ENCODE measurements around the gene ANKMY1. TPM values are rescaled to one million over a fixed set of nuclear protein-coding genes. Genes with fewer than 3 reads are reported as not detected.
A peak's percentile ranks its signal among the peaks of the same experiment; 100 is the strongest.

The ANKMY1 gene, protein sequence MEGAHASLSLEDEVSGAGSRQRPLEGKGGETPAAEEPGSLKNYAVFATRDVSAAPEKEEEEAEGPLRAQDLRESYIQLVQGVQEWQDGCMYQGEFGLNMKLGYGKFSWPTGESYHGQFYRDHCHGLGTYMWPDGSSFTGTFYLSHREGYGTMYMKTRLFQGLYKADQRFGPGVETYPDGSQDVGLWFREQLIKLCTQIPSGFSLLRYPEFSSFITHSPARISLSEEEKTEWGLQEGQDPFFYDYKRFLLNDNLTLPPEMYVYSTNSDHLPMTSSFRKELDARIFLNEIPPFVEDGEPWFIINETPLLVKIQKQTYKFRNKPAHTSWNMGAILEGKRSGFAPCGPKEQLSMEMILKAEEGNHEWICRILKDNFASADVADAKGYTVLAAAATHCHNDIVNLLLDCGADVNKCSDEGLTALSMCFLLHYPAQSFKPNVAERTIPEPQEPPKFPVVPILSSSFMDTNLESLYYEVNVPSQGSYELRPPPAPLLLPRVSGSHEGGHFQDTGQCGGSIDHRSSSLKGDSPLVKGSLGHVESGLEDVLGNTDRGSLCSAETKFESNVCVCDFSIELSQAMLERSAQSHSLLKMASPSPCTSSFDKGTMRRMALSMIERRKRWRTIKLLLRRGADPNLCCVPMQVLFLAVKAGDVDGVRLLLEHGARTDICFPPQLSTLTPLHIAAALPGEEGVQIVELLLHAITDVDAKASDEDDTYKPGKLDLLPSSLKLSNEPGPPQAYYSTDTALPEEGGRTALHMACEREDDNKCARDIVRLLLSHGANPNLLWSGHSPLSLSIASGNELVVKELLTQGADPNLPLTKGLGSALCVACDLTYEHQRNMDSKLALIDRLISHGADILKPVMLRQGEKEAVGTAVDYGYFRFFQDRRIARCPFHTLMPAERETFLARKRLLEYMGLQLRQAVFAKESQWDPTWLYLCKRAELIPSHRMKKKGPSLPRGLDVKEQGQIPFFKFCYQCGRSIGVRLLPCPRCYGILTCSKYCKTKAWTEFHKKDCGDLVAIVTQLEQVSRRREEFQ
- 5.5 TPM for polyA plus RNA-seq (2013, experiment 1 of 2; ENCODE audit: insufficient read length)
- polyA plus RNA-seq (2013, experiment 2 of 2; ENCODE audit: insufficient read length): 5.4 TPM

GRCh38 chr2:240557808-240558207 lies at the start of gene ANKMY1:
Gene ANKMY1, minus strand, starts transcription at chr2:240557988. Its CDS starts 653 bp downstream, at chr2:240557335.
- DNase-seq: peak; percentile 67

DNA sequence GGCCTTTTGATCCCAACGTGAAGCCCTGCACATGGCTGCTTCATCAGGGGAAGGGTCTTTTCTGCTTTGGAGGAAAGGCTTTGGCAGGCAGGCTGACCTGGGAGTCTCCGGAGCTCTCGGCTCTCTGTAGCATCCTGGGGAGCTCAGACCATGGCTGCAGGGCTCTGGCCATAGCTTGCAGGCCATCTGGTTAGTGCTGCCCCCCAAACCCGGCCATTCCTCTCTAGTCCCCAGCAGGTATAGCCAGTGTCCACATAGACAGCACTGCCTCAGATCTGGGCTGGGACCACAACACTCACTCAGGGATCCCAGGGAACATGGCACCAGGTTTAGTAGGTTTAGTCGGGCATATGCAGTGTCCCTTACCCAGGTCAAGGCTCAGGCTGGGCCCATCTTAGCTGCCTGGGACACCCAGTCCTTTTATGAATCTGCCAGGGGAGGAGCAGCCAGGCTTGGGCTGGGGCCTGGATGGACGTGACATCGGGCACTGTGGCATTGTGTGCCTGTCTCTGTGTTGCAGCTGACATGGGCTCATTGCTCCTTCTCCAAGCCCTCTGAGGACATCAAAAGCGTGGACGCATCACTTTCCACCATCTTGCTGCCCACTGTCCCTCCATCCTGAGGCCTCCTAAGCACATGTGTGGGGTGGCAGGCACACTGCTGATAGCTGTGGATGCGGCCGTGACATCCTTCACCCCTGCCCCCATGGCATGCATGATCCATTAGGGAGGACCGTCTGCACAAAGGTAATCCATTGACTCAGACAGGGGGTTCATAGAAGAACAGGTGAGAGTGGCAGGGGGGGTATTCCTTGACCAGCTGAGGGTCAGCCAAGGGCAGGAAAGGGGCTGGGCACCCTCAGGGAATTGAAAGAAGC lies 48.3 kb upstream of the ANKMY1 start:
- no peak for DNase-seq

- DNase-seq: no peak
Measured at GRCh38 chr2:240604939-240605716, 47.3 kb upstream of the ANKMY1 start.

GRCh38 chr2:240604291-240604938 lies 46.6 kb upstream of the ANKMY1 start:
- no peak for DNase-seq

DNA sequence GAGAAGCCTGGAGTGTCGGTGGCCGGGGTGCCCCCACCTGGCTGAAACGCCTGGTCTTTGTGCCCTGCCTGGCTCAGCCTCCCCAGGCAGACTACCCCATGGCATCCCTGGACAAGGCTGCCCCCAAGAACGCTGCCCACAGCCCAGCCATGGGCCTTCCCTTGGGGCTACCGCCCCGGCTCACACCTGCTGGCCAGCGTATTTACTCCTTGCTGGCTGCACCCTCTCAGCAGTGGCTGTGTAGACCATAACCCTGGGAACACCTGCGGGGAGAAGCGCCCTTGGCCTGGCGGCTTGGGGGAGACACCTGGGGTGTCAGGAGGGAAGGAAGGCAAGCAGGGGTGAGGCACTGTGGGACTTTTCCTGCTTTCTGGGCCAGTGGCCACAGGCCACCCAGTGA lies 46.1 kb upstream of the ANKMY1 start:
- DNase-seq: no peak

DNA sequence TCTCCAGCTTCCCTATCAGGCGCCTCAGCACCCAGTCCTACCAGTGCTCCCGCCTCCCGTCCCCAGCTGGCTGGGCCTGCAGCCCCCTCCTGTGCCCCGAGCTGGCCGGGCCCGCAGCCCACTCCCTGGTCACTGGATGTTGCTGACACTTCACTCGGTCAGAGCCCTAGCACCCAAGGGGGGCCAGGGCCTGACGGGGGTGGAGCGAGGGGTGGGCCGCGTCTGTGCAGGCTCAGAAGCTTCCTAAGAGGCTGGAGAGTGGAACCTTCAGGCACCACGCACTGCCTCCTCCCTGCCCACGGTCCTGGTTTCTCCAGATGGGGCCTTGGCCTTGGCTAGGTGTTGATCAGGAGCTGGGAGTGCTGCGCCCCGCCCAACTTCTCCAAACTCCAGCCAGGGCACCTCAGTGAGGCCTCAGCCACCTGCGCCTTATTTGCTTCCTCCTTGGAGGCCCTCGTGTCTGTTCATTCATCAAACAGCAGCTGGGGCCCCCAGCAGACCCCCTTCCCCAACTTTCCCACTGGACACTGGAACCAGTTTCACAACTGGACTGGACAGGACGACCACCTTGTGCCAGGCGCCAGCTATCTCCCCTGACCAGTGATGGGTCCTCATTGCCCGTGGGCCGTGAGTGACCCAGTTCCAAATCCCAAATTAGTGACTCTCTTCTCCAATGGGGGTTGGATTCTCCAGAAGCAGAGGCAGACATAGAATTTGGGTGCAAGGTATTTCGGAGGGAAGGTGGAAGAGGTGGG lies 45.5 kb upstream of the ANKMY1 start:
- no peak for DNase-seq

GRCh38 chr2:240602266-240603050 lies 44.7 kb upstream of the ANKMY1 start:
- no peak for DNase-seq

GRCh38 chr2:240601831-240602160 lies 44.0 kb upstream of the ANKMY1 start:
- DNase-seq: no peak

DNA sequence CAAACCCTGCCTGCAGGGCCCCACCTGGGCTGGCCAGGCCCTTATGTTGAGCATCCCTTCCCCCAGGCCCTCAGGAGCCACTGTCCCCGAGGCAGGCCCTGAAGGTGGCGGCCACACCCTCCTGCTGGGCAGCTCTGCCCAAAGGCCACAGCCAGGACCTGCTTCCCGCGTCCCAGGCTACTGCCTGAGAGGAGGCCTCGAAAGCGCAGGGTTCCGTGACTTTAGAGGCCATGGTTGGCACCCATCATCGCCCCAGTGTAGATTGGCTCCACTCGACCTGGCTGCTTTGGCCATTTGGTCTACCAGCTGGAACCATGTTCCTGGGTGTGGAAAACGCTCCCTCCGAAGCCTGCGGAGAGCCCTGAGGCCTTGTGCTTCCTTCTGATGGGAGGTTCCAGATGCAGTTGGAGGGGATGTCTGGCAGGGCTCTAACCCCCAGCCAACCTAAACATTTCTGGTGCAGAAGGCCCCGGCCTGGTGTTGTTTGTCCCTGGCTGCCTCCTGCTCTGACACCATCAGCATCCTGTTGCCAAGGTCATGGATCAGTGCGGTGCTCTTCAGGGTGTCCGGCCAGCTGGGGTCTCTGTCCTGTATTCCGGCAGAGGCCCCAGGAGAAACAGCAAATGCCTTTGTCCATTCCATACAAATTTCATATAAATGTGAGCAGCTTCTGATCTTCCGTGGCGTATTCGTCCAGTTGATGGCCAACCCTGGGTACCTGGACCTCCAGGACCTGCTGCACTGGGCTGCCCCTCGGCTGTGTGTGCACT lies 43.5 kb upstream of the ANKMY1 start:
- no peak for DNase-seq

DNA sequence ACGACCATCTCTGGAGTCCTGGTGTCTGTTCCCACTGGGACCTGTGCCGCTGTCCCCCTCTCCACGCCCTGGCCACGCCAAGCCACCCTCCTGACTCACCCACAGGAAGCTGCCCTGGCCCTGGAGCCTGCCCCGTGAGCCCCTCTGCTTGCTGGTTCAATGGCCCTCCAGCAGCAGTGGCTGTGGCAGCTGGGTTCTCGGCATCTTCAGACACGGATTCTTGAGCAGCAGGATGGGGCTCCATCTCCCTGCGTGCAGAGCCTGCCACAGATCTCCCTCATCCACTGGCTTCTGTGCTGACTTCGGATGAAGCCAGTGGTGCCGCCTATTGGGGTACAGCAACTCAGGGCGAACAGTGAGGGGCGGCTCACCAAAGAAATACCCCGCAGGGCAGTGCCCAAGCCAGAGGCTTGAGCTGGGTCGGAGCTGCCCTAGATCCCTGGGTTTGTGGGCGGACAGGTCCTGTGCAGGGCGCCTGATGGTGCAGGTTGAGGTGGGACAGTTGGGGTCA lies 42.7 kb upstream of the ANKMY1 start:
- no peak for DNase-seq

- DNase-seq: no peak
Measured at GRCh38 chr2:240599141-240599583, 41.4 kb upstream of the ANKMY1 start.

GRCh38 chr2:240598311-240598911 lies 40.6 kb upstream of the ANKMY1 start:
- DNase-seq: no peak

DNA sequence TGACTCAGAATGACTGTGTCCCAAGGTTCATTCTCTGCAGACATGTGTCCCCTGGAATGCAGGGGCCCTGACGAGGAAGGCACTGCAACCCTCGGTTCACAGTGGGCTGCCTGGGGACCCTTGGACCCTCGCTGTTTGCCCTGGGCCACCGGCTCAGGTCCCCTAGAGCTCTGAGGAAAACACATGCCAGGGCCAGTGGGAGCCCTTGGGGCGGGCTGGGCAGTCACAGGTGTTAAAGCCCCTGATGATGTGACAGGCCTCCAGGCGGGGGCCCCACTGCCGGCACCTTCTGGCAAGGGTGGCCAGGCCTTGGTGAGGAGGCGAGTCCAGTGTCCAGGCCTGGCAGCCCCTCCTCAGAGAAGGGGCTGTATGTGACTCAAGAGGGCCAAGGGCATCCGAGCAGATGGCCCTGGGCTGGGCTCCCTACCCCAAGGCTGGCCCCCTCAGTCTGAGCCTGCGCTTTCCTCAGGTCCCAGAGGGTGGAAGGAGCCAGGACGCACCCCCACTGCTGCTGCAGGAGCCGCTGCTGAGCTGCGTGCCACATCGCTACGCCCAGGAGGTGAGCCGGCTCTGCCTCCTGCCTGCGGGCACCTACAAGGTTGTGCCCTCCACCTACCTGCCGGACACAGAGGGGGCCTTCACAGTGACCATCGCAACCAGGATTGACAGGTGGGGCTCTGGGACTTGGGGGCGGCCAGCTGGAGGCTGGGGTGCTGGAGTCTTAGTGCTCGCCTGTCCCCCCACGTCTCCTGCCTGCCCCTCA lies 39.8 kb upstream of the ANKMY1 start:
- DNase-seq: no peak

DNA sequence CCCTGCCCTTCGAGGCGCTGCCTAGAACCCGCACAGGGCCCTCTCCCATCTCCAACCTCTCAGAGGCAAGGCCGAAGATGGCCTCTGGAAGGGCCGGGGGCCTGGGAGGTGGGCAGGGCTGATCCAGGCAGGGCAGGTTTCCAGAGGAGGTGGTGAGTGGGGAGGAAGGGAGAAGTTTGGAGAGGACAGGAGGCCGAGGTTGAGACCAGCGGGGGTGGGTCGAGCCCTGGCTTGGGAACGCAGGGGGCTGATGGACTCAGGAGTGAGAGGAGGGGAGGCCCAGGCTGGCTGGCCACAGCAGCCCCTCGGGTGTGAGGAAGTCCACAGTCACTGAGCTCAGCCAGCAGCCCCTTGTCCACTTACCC lies 39.2 kb upstream of the ANKMY1 start:
- DNase-seq: no peak

- no peak for DNase-seq
Measured at GRCh38 chr2:240596491-240596931, 38.7 kb upstream of the ANKMY1 start.

DNA sequence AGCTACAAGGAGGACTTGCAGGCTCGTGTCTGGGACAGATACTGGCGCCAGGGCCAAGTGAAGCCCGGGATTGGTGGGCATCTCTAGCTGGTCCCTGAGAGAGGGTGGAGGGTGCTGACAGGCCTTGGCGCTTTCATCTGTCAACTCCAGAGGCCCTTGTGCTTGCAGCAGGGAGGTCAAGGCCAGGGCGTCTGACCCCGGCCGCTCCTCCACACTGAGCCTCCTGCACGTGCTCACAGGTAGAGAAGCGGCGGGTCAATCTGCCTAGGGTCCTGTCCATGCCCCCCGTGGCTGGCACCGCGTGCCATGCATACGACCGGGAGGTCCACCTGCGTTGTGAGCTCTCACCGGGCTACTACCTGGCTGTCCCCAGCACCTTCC lies 38.3 kb upstream of the ANKMY1 start:
- no peak for DNase-seq
